NB4 (cell line): ENCODE measurements around the gene CRADD.

Experiments used
- POLR2A ChIP-seq: IDR thresholded peaks from 2 replicates; pipeline ENCODE4 v1.6.1; 2011; ENCODE audit warnings: mild to moderate bottlenecking; ENCODE audit not compliant: insufficient read length; ENCODE audit errors: extremely low read depth
- TF ChIP-seq, protein P1 (sequence below): IDR thresholded peaks from one replicate; pipeline ENCODE4 v1.5.1; 2012; ENCODE audit warnings: low read depth, low read length

DNA sequence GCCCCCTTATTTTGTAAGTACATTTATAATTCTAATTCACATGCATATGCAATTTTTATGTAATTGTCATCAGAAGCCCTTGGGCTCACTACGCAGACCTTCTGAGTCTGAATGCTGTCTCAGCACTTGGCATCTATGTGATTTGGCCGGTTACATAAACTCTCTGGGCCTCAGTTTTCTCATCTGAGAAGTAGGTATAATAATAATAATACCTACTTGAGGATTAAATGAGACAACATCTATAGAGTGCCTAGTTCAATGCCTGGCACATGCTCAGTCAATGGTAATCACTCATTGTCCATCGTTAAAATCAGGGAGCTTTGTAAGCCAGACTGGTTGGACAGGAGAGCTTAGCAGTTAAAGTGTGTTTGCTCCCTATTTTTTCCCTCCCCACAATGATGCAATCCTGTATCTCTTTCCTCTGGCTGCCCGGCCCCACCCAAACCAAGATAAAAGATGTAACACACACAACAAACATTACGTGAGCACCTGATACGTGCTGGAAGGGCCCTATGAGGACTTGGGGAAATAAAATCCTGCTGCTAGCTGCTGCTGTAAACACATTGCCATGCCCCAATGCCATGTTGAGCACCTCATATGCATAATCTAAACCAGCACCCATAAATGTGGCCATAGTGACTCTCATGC lies 235.0 kb downstream of the CRADD start:
- TF ChIP-seq, protein P1, sequence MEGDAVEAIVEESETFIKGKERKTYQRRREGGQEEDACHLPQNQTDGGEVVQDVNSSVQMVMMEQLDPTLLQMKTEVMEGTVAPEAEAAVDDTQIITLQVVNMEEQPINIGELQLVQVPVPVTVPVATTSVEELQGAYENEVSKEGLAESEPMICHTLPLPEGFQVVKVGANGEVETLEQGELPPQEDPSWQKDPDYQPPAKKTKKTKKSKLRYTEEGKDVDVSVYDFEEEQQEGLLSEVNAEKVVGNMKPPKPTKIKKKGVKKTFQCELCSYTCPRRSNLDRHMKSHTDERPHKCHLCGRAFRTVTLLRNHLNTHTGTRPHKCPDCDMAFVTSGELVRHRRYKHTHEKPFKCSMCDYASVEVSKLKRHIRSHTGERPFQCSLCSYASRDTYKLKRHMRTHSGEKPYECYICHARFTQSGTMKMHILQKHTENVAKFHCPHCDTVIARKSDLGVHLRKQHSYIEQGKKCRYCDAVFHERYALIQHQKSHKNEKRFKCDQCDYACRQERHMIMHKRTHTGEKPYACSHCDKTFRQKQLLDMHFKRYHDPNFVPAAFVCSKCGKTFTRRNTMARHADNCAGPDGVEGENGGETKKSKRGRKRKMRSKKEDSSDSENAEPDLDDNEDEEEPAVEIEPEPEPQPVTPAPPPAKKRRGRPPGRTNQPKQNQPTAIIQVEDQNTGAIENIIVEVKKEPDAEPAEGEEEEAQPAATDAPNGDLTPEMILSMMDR, result no peak
- TF ChIP-seq POLR2A, result no peak
